ENCODE data around the gene KCNAB3. TPM values are rescaled to one million over a fixed set of nuclear protein-coding genes. Genes with fewer than 3 reads are reported as not detected.

The KCNAB3 gene
- total and polyA plus RNA-seq, 2 donors (not counting 1 experiment from before 2014, with no cell fraction given): 0.33 to 0.69 TPM

DNA sequence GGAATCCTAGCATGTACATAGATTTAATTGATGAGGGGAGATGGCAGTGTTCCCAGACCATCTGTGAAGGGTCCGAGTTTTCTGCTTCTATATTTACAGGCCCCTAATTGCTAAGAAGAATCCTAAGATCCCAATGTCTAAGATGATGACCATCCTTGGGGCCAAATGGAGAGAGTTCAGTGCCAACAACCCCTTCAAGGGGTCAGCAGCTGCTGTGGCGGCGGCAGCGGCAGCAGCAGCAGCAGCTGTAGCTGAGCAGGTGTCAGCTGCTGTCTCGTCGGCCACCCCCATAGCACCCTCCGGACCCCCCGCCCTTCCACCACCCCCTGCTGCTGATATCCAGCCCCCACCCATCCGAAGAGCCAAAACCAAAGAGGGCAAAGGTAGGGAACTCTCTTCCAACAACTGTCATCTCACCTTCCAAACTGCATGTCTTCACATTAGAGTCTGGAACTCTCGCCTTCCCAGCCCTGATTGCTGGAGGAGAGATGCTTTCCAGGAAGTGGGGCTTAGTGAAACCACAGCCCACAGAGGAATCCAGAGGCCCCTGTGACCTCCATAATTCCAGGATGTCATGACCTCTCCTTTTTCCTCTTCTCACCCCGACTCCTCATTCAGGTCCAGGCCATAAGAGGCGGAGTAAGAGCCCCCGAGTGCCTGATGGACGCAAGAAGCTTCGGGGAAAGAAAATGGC, 36.3 kb downstream of the KCNAB3 start:
- H3K27me3 ChIP-seq (ENCODE audit: control insufficient read depth, insufficient read depth, low read length): no peaks in the 10 kb centered on the region
- no peaks in the 10 kb centered on the region for H3K9me3 ChIP-seq (ENCODE audit: control insufficient read depth, insufficient read depth, low read depth, low read length)
- H3K4me3 ChIP-seq (replicated peaks in 1 of 4; ENCODE audit: control extremely low read depth in 1 of 4, insufficient read depth in 1 of 4, low read depth in 3 of 4, low read length in 4 of 4): no peak overlapping the region
- H4K20me1 ChIP-seq (ENCODE audit: control insufficient read depth, extremely low read depth, insufficient read depth, low read length): no peaks in the 10 kb centered on the region
- H3K27ac ChIP-seq (ENCODE audit: insufficient read depth, low read length): no peak overlapping the region
- peak; percentile 8 to 38 for DNase-seq (ENCODE audit: low read depth in 2 of 2)
- no peak overlapping the region for H3K9ac ChIP-seq (ENCODE audit: insufficient read depth, low read length)
- no peak for TF ChIP-seq EZH2 (IDR thresholded peaks at IDR 0.05; ENCODE audit: low read length, missing control alignments)
- TF ChIP-seq, protein P1, sequence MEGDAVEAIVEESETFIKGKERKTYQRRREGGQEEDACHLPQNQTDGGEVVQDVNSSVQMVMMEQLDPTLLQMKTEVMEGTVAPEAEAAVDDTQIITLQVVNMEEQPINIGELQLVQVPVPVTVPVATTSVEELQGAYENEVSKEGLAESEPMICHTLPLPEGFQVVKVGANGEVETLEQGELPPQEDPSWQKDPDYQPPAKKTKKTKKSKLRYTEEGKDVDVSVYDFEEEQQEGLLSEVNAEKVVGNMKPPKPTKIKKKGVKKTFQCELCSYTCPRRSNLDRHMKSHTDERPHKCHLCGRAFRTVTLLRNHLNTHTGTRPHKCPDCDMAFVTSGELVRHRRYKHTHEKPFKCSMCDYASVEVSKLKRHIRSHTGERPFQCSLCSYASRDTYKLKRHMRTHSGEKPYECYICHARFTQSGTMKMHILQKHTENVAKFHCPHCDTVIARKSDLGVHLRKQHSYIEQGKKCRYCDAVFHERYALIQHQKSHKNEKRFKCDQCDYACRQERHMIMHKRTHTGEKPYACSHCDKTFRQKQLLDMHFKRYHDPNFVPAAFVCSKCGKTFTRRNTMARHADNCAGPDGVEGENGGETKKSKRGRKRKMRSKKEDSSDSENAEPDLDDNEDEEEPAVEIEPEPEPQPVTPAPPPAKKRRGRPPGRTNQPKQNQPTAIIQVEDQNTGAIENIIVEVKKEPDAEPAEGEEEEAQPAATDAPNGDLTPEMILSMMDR (conservative IDR thresholded peaks at IDR 0.05 in 1 of 2, IDR thresholded peaks at IDR 0.05 in 1 of 2; ENCODE audit: low read depth in 1 of 2, low read length in 2 of 2): no peak
- peaks cover 26% of the 10 kb centered on the region for H3K36me3 ChIP-seq (ENCODE audit: control insufficient read depth, insufficient read depth, low read length)
- H3K4me2 ChIP-seq (ENCODE audit: extremely low read depth, insufficient read depth, low read length): no peak overlapping the region
- peaks cover 9% of the 10 kb centered on the region for H3K4me1 ChIP-seq (ENCODE audit: control insufficient read depth, extremely low read depth, insufficient read depth, low read length)
- no peak overlapping the region for H2AFZ ChIP-seq (ENCODE audit: low read length)
- H3K79me2 ChIP-seq (ENCODE audit: control insufficient read depth, insufficient read depth, low read length): peaks cover 12% of the 10 kb centered on the region

DNA sequence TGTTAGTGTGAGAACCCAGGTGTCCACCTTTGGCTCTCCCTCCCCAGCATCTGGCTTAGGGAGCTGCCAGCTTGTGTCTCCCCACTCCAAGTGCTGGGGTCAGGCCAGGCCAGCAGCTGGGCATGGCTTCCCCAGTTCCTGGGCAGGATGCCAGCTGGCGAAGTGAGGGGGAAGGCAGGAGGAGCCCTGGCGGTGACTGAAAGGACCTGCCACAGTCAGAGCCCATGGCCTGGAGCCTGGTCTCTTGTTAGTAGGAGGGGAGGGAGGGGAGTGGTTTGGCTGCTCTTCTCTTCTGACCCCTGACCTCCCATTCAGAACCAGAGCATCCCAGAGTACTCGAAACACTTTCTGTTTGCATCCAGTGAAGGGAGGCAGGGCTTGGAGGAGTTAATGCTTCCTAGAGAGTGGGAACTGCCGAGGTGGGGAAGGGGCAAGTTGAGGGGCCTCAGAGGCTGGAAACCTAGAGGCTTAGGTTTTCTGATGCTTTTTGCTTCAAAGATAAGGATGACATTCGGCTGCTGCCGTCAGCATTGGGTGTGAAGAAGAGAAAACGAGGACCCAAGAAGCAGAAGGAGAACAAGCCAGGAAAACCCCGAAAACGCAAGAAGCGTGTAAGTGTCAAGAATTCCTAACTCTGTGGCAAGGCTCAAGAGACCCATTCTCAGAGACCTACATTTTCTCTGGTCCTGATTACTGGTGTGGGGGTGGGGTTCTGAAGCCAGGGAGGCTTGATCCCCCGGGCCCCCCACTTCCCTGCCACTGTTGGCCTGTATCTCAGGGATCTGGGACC, 40.3 kb downstream of the KCNAB3 start:
- H3K79me2 ChIP-seq (ENCODE audit: control insufficient read depth, insufficient read depth, low read length): peaks cover 22% of the 10 kb centered on the region
- peak; percentile 83 to 97 for DNase-seq (ENCODE audit: low read depth in 2 of 2)
- no peak overlapping the region for H2AFZ ChIP-seq (ENCODE audit: low read length)
- peak overlapping the region; percentile 86 for H3K4me2 ChIP-seq (ENCODE audit: extremely low read depth, insufficient read depth, low read length)
- H3K9ac ChIP-seq (ENCODE audit: insufficient read depth, low read length): no peak overlapping the region
- H3K27ac ChIP-seq (ENCODE audit: insufficient read depth, low read length): peak overlapping the region; percentile 11
- peaks cover 12% of the 10 kb centered on the region for H3K4me1 ChIP-seq (ENCODE audit: control insufficient read depth, extremely low read depth, insufficient read depth, low read length)
- H3K9me3 ChIP-seq (ENCODE audit: control insufficient read depth, insufficient read depth, low read depth, low read length): no peaks in the 10 kb centered on the region
- peak overlapping the region; percentile 17 to 65 (median 41) for H3K4me3 ChIP-seq (replicated peaks in 1 of 4; ENCODE audit: control extremely low read depth in 1 of 4, insufficient read depth in 1 of 4, low read depth in 3 of 4, low read length in 4 of 4)
- TF ChIP-seq EZH2 (IDR thresholded peaks at IDR 0.05; ENCODE audit: low read length, missing control alignments): no peak
- TF ChIP-seq, protein P1 (conservative IDR thresholded peaks at IDR 0.05 in 1 of 2, IDR thresholded peaks at IDR 0.05 in 1 of 2; ENCODE audit: low read depth in 1 of 2, low read length in 2 of 2): peak; percentile 33 to 46
- H3K27me3 ChIP-seq (ENCODE audit: control insufficient read depth, insufficient read depth, low read length): no peaks in the 10 kb centered on the region
- peaks cover 14% of the 10 kb centered on the region for H3K36me3 ChIP-seq (ENCODE audit: control insufficient read depth, insufficient read depth, low read length)
- no peaks in the 10 kb centered on the region for H4K20me1 ChIP-seq (ENCODE audit: control insufficient read depth, extremely low read depth, insufficient read depth, low read length)

DNA sequence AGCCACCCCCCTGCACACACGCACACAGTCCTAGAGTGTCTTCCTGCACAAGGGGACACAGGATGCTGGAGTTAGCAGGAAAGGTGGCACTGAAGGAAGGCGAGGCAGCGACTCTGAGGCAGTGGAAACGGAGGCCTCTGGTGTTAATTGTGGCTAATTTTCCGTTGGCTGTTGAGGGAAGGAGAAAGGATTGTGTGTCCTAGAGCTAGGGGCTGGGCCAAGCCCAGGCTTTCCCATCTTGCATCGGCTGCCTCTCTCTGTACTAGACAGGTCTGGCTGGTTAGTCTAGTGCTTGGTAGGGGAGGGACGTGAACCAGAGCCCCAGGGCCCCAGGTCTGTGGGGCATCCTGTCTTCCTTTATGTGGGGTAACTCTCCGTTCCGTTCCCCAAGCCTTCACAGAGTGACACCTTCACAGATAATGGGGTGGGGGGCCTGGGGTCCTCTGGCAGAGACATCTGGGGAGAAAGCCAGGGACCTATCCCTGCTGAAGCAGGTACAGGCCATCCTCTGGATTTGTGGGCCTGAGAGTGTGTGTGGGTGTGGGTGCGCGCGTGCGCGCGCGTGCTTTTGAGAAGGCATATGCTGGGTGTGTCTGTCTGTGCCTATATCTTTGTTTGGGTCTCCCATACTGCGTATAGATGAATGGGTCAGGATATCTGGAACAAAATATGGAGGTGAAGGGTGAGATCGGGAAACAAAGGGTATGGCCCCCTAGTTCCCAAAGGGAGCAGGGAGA, 41.3 kb downstream of the KCNAB3 start, which contains the start of gene CHD3:
Gene CHD3, plus strand, starts transcription at position 606 of the 737 bp plus-strand sequence. CDS start 212 bp downstream, outside the sequence.
- H3K27me3 ChIP-seq (ENCODE audit: control insufficient read depth, insufficient read depth, low read length): no peaks in the 10 kb centered on the region
- H2AFZ ChIP-seq (ENCODE audit: low read length): peak within 1 kb of the TSS; percentile 62
- no peaks in the 10 kb centered on the region for H4K20me1 ChIP-seq (ENCODE audit: control insufficient read depth, extremely low read depth, insufficient read depth, low read length)
- peak within 1 kb of the TSS; percentile 85 for H3K27ac ChIP-seq (ENCODE audit: insufficient read depth, low read length)
- H3K4me3 ChIP-seq (replicated peaks in 1 of 4; ENCODE audit: control extremely low read depth in 1 of 4, insufficient read depth in 1 of 4, low read depth in 3 of 4, low read length in 4 of 4): peak within 1 kb of the TSS; percentile 52 to 65 (median 56)
- H3K9me3 ChIP-seq (ENCODE audit: control insufficient read depth, insufficient read depth, low read depth, low read length): no peaks in the 10 kb centered on the region
- H3K4me2 ChIP-seq (ENCODE audit: extremely low read depth, insufficient read depth, low read length): peak within 1 kb of the TSS; percentile 100
- H3K4me1 ChIP-seq (ENCODE audit: control insufficient read depth, extremely low read depth, insufficient read depth, low read length): peaks cover 12% of the 10 kb centered on the region
- DNase-seq (ENCODE audit: low read depth in 2 of 2): peak in 1 of 2 donors; percentile 38
- peaks cover 22% of the 10 kb centered on the region for H3K79me2 ChIP-seq (ENCODE audit: control insufficient read depth, insufficient read depth, low read length)
- TF ChIP-seq, protein P1 (conservative IDR thresholded peaks at IDR 0.05 in 1 of 2, IDR thresholded peaks at IDR 0.05 in 1 of 2; ENCODE audit: low read depth in 1 of 2, low read length in 2 of 2): no peak
- TF ChIP-seq EZH2 (IDR thresholded peaks at IDR 0.05; ENCODE audit: low read length, missing control alignments): no peak
- H3K36me3 ChIP-seq (ENCODE audit: control insufficient read depth, insufficient read depth, low read length): peaks cover 7% of the 10 kb centered on the region
- peak within 1 kb of the TSS; percentile 67 for H3K9ac ChIP-seq (ENCODE audit: insufficient read depth, low read length)
